ENCODE data around the gene RASGRF2. TPM values are rescaled to one million over a fixed set of nuclear protein-coding genes. Genes with fewer than 3 reads are reported as not detected.

The RASGRF2 gene
- total and polyA plus RNA-seq, 2 of the 13 experiments (the other 11 are each of a cell fraction or from before 2014, with no cell fraction given), result 23.6 to 29.0 TPM

GRCh38 chr5:81232464-81233079 lies 272.4 kb downstream of the RASGRF2 start (continued):
- TF ChIP-seq CENPX (CRISPR knock-in tag; IDR thresholded peaks at IDR 0.05) (no peak), ARID5B (CRISPR knock-in tag; IDR thresholded peaks at IDR 0.05) (no peak), ZNF362 (CRISPR knock-in tag; IDR thresholded peaks at IDR 0.05; ENCODE audit: borderline replicate concordance) (no peak), CSRNP2 (CRISPR knock-in tag; conservative IDR thresholded peaks at IDR 0.05; ENCODE audit: low read depth) (no peak), MXD3 (CRISPR knock-in tag; IDR thresholded peaks at IDR 0.05) (no peak), ZNF292 (CRISPR knock-in tag; IDR thresholded peaks at IDR 0.05; ENCODE audit: borderline replicate concordance, low read depth) (no peak), ISL2 (CRISPR knock-in tag; IDR thresholded peaks at IDR 0.05) (no peak), MAX (IDR thresholded peaks at IDR 0.05) (peak; percentile 14; the same call in 1 of the 2 replicates), TIGD3 (CRISPR knock-in tag; IDR thresholded peaks at IDR 0.05; ENCODE audit: borderline replicate concordance) (0 out of 2 replicates have a peak, but pooled peaks have one; percentile 16), ZNF572 (CRISPR knock-in tag; IDR thresholded peaks at IDR 0.05) (no peak), ATM (IDR thresholded peaks at IDR 0.05; ENCODE audit: borderline replicate concordance) (no peak), ZNF296 (CRISPR knock-in tag; conservative IDR thresholded peaks at IDR 0.05) (no peak), THAP11 (CRISPR knock-in tag; IDR thresholded peaks at IDR 0.05) (no peak), AGO1 (IDR thresholded peaks at IDR 0.05; ENCODE audit: low read depth, low read length, poor library complexity, severe bottlenecking) (no peak), ARNT2 (CRISPR knock-in tag; IDR thresholded peaks at IDR 0.05; ENCODE audit: low read depth) (0 out of 2 replicates have a peak, but pooled peaks have one; percentile 15)
- TF ChIP-seq, protein P1, sequence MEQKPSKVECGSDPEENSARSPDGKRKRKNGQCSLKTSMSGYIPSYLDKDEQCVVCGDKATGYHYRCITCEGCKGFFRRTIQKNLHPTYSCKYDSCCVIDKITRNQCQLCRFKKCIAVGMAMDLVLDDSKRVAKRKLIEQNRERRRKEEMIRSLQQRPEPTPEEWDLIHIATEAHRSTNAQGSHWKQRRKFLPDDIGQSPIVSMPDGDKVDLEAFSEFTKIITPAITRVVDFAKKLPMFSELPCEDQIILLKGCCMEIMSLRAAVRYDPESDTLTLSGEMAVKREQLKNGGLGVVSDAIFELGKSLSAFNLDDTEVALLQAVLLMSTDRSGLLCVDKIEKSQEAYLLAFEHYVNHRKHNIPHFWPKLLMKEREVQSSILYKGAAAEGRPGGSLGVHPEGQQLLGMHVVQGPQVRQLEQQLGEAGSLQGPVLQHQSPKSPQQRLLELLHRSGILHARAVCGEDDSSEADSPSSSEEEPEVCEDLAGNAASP (CRISPR knock-in tag; IDR thresholded peaks at IDR 0.05; ENCODE audit: borderline replicate concordance), result no peak
- TF ChIP-seq, protein P2, sequence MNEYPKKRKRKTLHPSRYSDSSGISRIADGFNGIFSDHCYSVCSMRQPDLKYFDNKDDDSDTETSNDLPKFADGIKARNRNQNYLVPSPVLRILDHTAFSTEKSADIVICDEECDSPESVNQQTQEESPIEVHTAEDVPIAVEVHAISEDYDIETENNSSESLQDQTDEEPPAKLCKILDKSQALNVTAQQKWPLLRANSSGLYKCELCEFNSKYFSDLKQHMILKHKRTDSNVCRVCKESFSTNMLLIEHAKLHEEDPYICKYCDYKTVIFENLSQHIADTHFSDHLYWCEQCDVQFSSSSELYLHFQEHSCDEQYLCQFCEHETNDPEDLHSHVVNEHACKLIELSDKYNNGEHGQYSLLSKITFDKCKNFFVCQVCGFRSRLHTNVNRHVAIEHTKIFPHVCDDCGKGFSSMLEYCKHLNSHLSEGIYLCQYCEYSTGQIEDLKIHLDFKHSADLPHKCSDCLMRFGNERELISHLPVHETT (CRISPR knock-in tag; conservative IDR thresholded peaks at IDR 0.05), result no peak

Data from HepG2 (cell line).